ENCODE measurements around the gene SMOC2.

Gene SMOC2

DNA sequence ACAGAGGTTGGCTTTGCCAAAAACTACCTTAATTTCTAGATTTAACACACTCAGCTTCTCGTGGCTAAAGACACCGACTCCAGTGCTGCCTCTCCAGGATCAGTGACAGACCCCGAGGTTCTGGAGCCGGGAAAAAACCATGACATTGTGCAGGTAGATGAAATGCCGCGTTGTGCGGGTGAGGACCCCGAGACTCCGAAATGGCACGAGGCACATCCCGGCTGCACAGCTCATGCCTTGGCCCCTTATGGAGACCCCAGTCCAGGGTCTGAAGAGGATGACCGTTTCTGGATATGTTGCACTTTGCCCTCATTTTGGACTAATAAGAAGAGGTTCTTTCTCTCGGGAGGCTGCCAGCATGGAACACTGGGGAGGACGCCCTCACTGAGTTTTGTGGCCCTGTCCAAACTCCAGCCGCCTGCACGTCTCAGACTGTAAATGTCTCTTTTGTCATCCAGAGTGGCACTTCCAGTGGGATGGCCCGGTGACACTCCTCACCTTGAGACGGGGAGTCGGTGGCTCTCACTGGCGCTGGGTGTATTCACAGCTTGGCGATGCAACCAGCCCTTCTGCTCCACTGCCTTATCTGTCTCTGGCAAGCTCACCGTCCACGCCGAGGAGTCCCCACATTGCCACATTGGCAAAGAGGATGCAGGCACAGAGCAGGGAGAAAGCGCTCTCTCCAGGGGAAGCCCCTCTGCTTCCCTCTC lies 245.2 kb downstream of the SMOC2 start (continued):
- TF ChIP-seq, protein P1, sequence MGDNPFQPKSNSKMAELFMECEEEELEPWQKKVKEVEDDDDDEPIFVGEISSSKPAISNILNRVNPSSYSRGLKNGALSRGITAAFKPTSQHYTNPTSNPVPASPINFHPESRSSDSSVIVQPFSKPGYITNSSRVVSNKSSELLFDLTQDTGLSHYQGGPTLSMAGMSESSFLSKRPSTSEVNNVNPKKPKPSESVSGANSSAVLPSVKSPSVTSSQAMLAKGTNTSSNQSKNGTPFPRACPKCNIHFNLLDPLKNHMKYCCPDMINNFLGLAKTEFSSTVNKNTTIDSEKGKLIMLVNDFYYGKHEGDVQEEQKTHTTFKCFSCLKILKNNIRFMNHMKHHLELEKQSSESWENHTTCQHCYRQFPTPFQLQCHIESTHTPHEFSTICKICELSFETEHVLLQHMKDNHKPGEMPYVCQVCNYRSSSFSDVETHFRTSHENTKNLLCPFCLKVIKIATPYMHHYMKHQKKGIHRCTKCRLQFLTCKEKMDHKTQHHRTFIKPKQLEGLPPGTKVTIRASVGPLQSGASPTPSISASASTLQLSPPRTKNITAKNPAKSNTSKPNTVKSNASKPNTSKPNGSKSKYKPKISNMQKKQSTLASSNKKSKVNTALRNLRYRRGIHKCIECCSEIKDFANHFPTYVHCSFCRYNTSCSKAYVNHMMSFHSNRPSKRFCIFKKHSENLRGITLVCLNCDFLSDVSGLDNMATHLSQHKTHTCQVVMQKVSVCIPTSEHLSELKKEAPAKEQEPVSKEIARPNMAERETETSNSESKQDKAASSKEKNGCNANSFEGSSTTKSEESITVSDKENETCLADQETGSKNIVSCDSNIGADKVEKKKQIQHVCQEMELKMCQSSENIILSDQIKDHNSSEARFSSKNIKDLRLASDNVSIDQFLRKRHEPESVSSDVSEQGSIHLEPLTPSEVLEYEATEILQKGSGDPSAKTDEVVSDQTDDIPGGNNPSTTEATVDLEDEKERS (tag by site-specific recombination; IDR thresholded peaks at IDR 0.05) = no peak
- TF ChIP-seq ZNF843 (tag by site-specific recombination; IDR thresholded peaks at IDR 0.05) = no peak

DNA sequence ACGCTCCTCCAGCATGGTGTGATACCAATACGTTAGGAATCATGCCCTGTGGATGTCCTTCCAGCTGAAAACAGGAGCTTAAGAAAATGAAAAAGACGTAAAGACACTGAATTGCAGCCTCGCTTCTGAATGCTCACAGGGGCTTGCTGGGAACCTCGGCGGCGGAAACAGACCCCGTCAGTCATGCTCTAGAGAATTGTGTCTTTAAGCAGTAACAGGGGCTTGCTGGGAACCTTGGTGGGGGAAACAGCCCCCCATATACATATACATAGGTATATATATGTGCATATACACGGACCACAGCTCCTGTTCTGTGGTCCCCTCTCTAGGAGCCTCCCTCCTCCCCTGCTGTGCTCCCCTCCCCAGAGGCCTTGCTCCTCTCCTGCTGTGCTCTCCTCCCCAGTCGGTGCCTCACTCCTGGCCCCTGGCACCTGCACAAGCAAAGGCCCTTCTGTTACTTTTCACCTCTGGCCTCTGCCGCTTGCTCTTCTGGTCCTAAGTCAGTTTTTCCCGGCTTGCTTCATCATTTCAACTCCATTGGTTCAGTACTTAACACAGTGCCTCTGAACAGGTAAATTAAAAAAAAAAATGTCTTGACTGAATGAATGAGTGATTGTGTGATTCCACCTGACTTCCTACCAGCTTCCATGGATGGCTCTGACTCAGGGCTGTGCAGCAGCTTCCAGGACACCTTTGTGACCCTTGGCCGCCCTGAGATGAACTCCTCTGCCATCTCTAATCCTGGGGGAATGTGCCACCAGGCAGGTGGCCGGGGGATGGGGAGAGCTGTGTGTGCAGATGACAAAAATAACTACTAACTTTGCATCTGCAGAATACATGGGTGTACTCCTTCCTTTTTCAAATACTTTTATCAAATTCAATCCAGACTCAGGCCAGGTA lies 246.1 kb downstream of the SMOC2 start:
- ChIA-PET CTCF (interaction anchor here (0.7 kb wide), 1 partner anchor 46 kb away, joined by 3 read pairs; no protein-coding TSS in a partner anchor), POLR2A (no interaction called here)
- Histone ChIP-seq H3K27ac (ENCODE audit: extremely low read depth, low read depth, low read length) (no peak overlapping the region), H3K9me3 (ENCODE audit: control insufficient read depth, insufficient read depth, low read depth, low read length) (no peaks in the 10 kb centered on the region), H3K36me3 (ENCODE audit: control insufficient read depth in 2 of 2, insufficient read depth in 1 of 2, low read length in 2 of 2) (no peaks in the 10 kb centered on the region), H3K4me3 (ENCODE audit: low read depth, low read length) (no peak overlapping the region), H3K4me1 (ENCODE audit: control insufficient read depth, insufficient read depth, low read length) (no peaks in the 10 kb centered on the region)
- 0 out of 2 replicates have a peak, but pooled peaks have one; percentile 33 for TF ChIP-seq ZIC2 (tag by site-specific recombination; IDR thresholded peaks at IDR 0.05)
- TF ChIP-seq, protein P2, sequence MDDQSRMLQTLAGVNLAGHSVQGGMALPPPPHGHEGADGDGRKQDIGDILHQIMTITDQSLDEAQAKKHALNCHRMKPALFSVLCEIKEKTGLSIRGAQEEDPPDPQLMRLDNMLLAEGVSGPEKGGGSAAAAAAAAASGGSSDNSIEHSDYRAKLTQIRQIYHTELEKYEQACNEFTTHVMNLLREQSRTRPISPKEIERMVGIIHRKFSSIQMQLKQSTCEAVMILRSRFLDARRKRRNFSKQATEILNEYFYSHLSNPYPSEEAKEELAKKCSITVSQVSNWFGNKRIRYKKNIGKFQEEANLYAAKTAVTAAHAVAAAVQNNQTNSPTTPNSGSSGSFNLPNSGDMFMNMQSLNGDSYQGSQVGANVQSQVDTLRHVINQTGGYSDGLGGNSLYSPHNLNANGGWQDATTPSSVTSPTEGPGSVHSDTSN (CRISPR knock-in tag; IDR thresholded peaks at IDR 0.05) = no peak

DNA sequence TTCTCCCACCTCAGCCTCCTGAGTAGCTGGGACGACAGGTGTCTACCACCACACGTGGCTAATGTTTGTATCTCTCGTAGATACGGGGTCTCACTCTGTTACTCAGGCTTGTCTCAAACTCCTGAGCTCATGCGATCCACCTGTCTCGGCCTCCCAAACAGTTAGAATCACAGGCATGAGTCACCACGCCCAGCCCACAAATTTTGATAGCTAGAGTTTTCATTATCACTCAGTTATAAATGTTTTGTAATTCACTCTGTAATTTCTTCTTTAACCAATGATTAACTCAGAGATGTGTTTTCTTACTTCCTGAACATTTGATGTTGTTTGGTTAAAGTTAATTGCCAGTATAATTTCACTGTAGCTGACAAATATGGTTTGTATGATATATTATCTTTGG lies 249.3 kb downstream of the SMOC2 start:
- TF ChIP-seq MEIS1 (CRISPR knock-in tag; IDR thresholded peaks at IDR 0.05; ENCODE audit: borderline replicate concordance) = no peak
- no peak for TF ChIP-seq ZNF510 (tag by site-specific recombination; IDR thresholded peaks at IDR 0.05; ENCODE audit: insufficient replicate concordance)
- TF ChIP-seq ZNF768 (tag by site-specific recombination; IDR thresholded peaks at IDR 0.05) = no peak
- no peak for TF ChIP-seq ZNF248 (tag by site-specific recombination; IDR thresholded peaks at IDR 0.05)
- TF ChIP-seq ZNF157 (tag by site-specific recombination; IDR thresholded peaks at IDR 0.05) = no peak
- TF ChIP-seq, protein P3, sequence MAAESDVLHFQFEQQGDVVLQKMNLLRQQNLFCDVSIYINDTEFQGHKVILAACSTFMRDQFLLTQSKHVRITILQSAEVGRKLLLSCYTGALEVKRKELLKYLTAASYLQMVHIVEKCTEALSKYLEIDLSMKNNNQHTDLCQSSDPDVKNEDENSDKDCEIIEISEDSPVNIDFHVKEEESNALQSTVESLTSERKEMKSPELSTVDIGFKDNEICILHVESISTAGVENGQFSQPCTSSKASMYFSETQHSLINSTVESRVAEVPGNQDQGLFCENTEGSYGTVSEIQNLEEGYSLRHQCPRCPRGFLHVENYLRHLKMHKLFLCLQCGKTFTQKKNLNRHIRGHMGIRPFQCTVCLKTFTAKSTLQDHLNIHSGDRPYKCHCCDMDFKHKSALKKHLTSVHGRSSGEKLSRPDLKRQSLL (tag by site-specific recombination; IDR thresholded peaks at IDR 0.05) = no peak
- TF ChIP-seq, protein P4, sequence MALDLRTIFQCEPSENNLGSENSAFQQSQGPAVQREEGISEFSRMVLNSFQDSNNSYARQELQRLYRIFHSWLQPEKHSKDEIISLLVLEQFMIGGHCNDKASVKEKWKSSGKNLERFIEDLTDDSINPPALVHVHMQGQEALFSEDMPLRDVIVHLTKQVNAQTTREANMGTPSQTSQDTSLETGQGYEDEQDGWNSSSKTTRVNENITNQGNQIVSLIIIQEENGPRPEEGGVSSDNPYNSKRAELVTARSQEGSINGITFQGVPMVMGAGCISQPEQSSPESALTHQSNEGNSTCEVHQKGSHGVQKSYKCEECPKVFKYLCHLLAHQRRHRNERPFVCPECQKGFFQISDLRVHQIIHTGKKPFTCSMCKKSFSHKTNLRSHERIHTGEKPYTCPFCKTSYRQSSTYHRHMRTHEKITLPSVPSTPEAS (tag by site-specific recombination; IDR thresholded peaks at IDR 0.05) = no peak
- no peak for TF ChIP-seq KLF1 (tag by site-specific recombination; IDR thresholded peaks at IDR 0.05)
- no peak for TF ChIP-seq ZNF404 (tag by site-specific recombination; IDR thresholded peaks at IDR 0.05)
- no peak for TF ChIP-seq IKZF3 (tag by site-specific recombination; IDR thresholded peaks at IDR 0.05)
- no peak overlapping the region for H3K4me3 ChIP-seq (ENCODE audit: low read depth, low read length)
- H3K36me3 ChIP-seq (ENCODE audit: control insufficient read depth in 2 of 2, insufficient read depth in 1 of 2, low read length in 2 of 2) = no peaks in the 10 kb centered on the region
- H3K27ac ChIP-seq (ENCODE audit: extremely low read depth, low read depth, low read length) = no peak overlapping the region
- H3K4me1 ChIP-seq (ENCODE audit: control insufficient read depth, insufficient read depth, low read length) = no peaks in the 10 kb centered on the region
- CTCF ChIA-PET = interaction anchor here (0.6 kb wide), 1 partner anchor 500 kb away, joined by 3 read pairs; no protein-coding TSS in a partner anchor
- POLR2A ChIA-PET = no interaction called here
- H3K9me3 ChIP-seq (ENCODE audit: control insufficient read depth, insufficient read depth, low read depth, low read length) = no peaks in the 10 kb centered on the region

Measured in HEK293 (cell line).